A549 (cell line): ENCODE data around the gene KCNJ14. TPM values are rescaled to one million over a fixed set of nuclear protein-coding genes. Genes with fewer than 3 reads are reported as not detected.

Source experiments
- ATAC-seq, 2 experiments: fragments of 200-7000 bp in 1 of 2; fragments of >200 bp in 1 of 2; cut with Nextera tagmentation in 1 of 2; cut with Tn5 transposase in 1 of 2; 3 replicates each; pipeline versions ENCODE4 v1.8.0 to v1.9.1; 2018 to 2020; ENCODE audit warnings: mild to moderate bottlenecking in 1 of 2, moderate library complexity in 1 of 2
- CTCF ChIA-PET: fragments of 300-600 bp; sonication (Branson Sonifier 250); formaldehyde crosslinking; extraction: SDS; loops from one replicate; lab custom pipeline; 2021; ENCODE audit warnings: antibody characterized with exemption, inconsistent platforms; lab: Yijun Ruan, JAX
- POLR2A ChIA-PET: fragments of 350-600 bp; formaldehyde crosslinking; extraction: SDS; loops from one replicate; lab custom pipeline; 2021; ENCODE audit warnings: antibody characterized with exemption, inconsistent platforms; lab: Yijun Ruan, JAX
- DNase-seq, 2 experiments: peaks; one replicate each; pipeline versions ENCODE4 v3.0.0 to v3.0.0-alpha.2; 2011 to 2016; ENCODE audit warnings: low read depth in 1 of 2, low spot score in 1 of 2
- FAIRE-seq: peaks from 2 replicates; lab custom pipeline; 2011; peaks lifted over from hg19 to GRCh38; lab: Jason Lieb, UNC
- H3K27ac ChIP-seq, 2 experiments: fragments of >200 bp; sonication (Bioruptor Twin); formaldehyde crosslinking; 3 replicates each; pipeline ENCODE4 v1.5.1; 2016 to 2017
- H3K4me1 ChIP-seq: fragments of >200 bp; sonication (Bioruptor Twin); formaldehyde crosslinking; 3 replicates; pipeline ENCODE4 v1.6.1; 2016
- H3K4me2 ChIP-seq: fragments of >200 bp; sonication (Bioruptor Twin); formaldehyde crosslinking; 3 replicates; pipeline ENCODE4 v1.6.1; 2016
- H3K4me3 ChIP-seq: fragments of >200 bp; sonication (Bioruptor Twin); formaldehyde crosslinking; 3 replicates; pipeline ENCODE4 v1.5.1; 2016
- H3K9me3 ChIP-seq: fragments of >200 bp; sonication (Bioruptor Twin); formaldehyde crosslinking; 3 replicates; pipeline ENCODE4 v1.6.1; 2016
- CBX8 ChIP-seq: fragments of 200-600 bp; sonication (generic); IDR thresholded peaks from 2 replicates; pipeline ENCODE4 v1.6.1; 2016
- CEBPB ChIP-seq, 2 experiments: fragments of >200 bp in 1 of 2; sonication (Bioruptor Twin) in 1 of 2; formaldehyde crosslinking in 1 of 2; IDR thresholded peaks; 2 replicates each; pipeline ENCODE4 v1.6.1; 2012 to 2016
- CHD2 ChIP-seq: fragments of 150-350 bp; IDR thresholded peaks from 2 replicates; pipeline ENCODE4 v1.6.1; 2014; ENCODE audit warnings: low read length; ENCODE audit not compliant: partially characterized antibody
- EHF ChIP-seq: fragments of 250-450 bp; sonication (Bioruptor Pico); IDR thresholded peaks from 2 replicates; pipeline ENCODE4 v1.5.0; 2020; ENCODE audit warnings: mild to moderate bottlenecking
- ELK1 ChIP-seq: fragments of 150-350 bp; IDR thresholded peaks from 2 replicates; pipeline ENCODE4 v1.6.1; 2014; ENCODE audit warnings: low read depth, mild to moderate bottlenecking, low read length
- EP300 ChIP-seq, 2 experiments: fragments of >200 bp; sonication (Bioruptor Twin); formaldehyde crosslinking; IDR thresholded peaks; 2 replicates in 1 of 2; 3 replicates in 1 of 2; pipeline ENCODE4 v1.6.1; 2016 to 2017
- ESRRA ChIP-seq: fragments of 150-350 bp; IDR thresholded peaks from 2 replicates; pipeline ENCODE4 v1.6.1; 2014; ENCODE audit warnings: mild to moderate bottlenecking, low read length, borderline replicate concordance
- FOXS1 ChIP-seq: fragments of 250-450 bp; sonication (Bioruptor Pico); IDR thresholded peaks from 2 replicates; pipeline ENCODE4 v1.5.0; 2020; ENCODE audit warnings: mild to moderate bottlenecking, moderate library complexity
- HDAC2 ChIP-seq: fragments of 200-600 bp; sonication (generic); IDR thresholded peaks from 2 replicates; pipeline ENCODE4 v1.6.1; 2016
- HEYL ChIP-seq: fragments of 250-450 bp; sonication (Bioruptor Pico); IDR thresholded peaks from 2 replicates; pipeline ENCODE4 v1.8.0; 2021; ENCODE audit warnings: mild to moderate bottlenecking, moderate library complexity
- HOXB13 ChIP-seq: fragments of 250-450 bp; sonication (Bioruptor Pico); IDR thresholded peaks from 2 replicates; pipeline ENCODE4 v1.5.0; 2020; ENCODE audit warnings: low read depth, mild to moderate bottlenecking, moderate library complexity
- JUN ChIP-seq, 2 experiments: fragments of >200 bp; sonication (Bioruptor Twin); formaldehyde crosslinking; IDR thresholded peaks; 2 replicates in 1 of 2; 3 replicates in 1 of 2; pipeline ENCODE4 v1.6.1; 2016 to 2017
- KDM1A ChIP-seq: fragments of 200-600 bp; sonication (generic); IDR thresholded peaks from 2 replicates; pipeline ENCODE4 v1.6.1; 2016; ENCODE audit warnings: low read depth, mild to moderate bottlenecking
- KDM5A ChIP-seq: fragments of 200-600 bp; sonication (generic); IDR thresholded peaks from 2 replicates; pipeline ENCODE4 v1.6.1; 2016; ENCODE audit warnings: antibody characterized with exemption, mild to moderate bottlenecking
- MAZ ChIP-seq: fragments of 150-350 bp; IDR thresholded peaks from 2 replicates; pipeline ENCODE4 v1.6.1; 2014; ENCODE audit warnings: antibody characterized with exemption, low read depth, low read length, borderline replicate concordance
- NPAS2 ChIP-seq: fragments of 250-450 bp; sonication (Bioruptor Pico); IDR thresholded peaks from 2 replicates; pipeline ENCODE4 v1.8.0; 2022; ENCODE audit warnings: mild to moderate bottlenecking, moderate library complexity, borderline replicate concordance
- PBX3 ChIP-seq: IDR thresholded peaks from 2 replicates; pipeline ENCODE4 v1.6.1; 2012
- POLR2A ChIP-seq: IDR thresholded peaks from 2 replicates; pipeline ENCODE4 v1.6.1; 2012; ENCODE audit warnings: mild to moderate bottlenecking, low read length
- RAD21 ChIP-seq, 2 experiments: fragments of >200 bp in 1 of 2; sonication (Bioruptor Twin) in 1 of 2; formaldehyde crosslinking in 1 of 2; IDR thresholded peaks in 1 of 2; conservative IDR thresholded peaks in 1 of 2; 2 replicates in 1 of 2; 3 replicates in 1 of 2; pipeline ENCODE4 v1.6.1; 2012 to 2018; ENCODE audit warnings: inconsistent platforms in 1 of 2
- RCOR1 ChIP-seq: fragments of 150-350 bp; IDR thresholded peaks from 2 replicates; pipeline ENCODE4 v1.6.1; 2014; ENCODE audit warnings: antibody characterized with exemption, low read length, low read depth
- RFX5 ChIP-seq: fragments of 450-650 bp; IDR thresholded peaks from 2 replicates; pipeline ENCODE4 v1.7.1; 2014; ENCODE audit warnings: antibody characterized with exemption, mild to moderate bottlenecking, moderate library complexity
- TFCP2L1 ChIP-seq: fragments of 250-450 bp; sonication (Bioruptor Pico); IDR thresholded peaks from 2 replicates; pipeline ENCODE4 v1.5.0; 2021; ENCODE audit warnings: mild to moderate bottlenecking
- USF2 ChIP-seq: fragments of 450-650 bp; IDR thresholded peaks from 2 replicates; pipeline ENCODE4 v1.6.1; 2014; ENCODE audit warnings: antibody characterized with exemption
- ZC3H11A ChIP-seq: fragments of 450-650 bp; IDR thresholded peaks from 2 replicates; pipeline ENCODE4 v1.6.1; 2014; ENCODE audit warnings: antibody characterized with exemption, mild to moderate bottlenecking
- ZFP36 ChIP-seq: fragments of 450-650 bp; IDR thresholded peaks from 2 replicates; pipeline ENCODE4 v1.6.1; 2014; ENCODE audit warnings: borderline replicate concordance; ENCODE audit not compliant: partially characterized antibody
- ZNF302 ChIP-seq: fragments of 250-450 bp; sonication (Bioruptor Pico); IDR thresholded peaks from 2 replicates; pipeline ENCODE4 v1.9.0; 2021; ENCODE audit warnings: inconsistent platforms, mild to moderate bottlenecking, moderate library complexity
- WGBS: methylation state at CpG from one replicate; pipeline ENCODE4 v1.1.6; 2017; ENCODE audit errors: missing lambda C conversion rate; 5-methylcytosine and 5-hydroxymethylcytosine counted together
- polyA plus RNA-seq, 4 experiments: library from polyadenylated mRNA; depleted of rRNA in 3 of 4; stranded (reverse); fragments of >200 nt; fragmentation: RNase III in 1 of 4; extraction: RNeasy Plus Mini Kit Qiagen cat#74134 plus additional on column Dnase treatment in 1 of 4; gene quantifications; 2 replicates in 3 of 4; 3 replicates in 1 of 4; pipeline ENCODE4 v1.2.3, GENCODE V29; 2011 to 2017
- TF ChIP-seq, protein P1 (sequence below): fragments of >200 bp; sonication (Bioruptor Twin); formaldehyde crosslinking; IDR thresholded peaks from 3 replicates; pipeline ENCODE4 v1.5.1; 2016
- TF ChIP-seq, protein P2 (sequence below): fragments of 250-450 bp; sonication (Bioruptor Pico); IDR thresholded peaks from 2 replicates; pipeline ENCODE4 v1.5.0; 2021; ENCODE audit warnings: mild to moderate bottlenecking, moderate library complexity, borderline replicate concordance

The KCNJ14 gene
- polyA plus RNA-seq, 2 of the 4 experiments (the other 2 are of a cell fraction) = 1.3 to 1.9 TPM

GRCh38 chr19:48442116-48443035 is 13.0 kb upstream of the KCNJ14 start:
- 96% methylated on average over 78 of the region's 94 CpGs for WGBS
- ChIA-PET CTCF (interaction anchor here (1.0 to 3.0 kb wide), 5 partner anchors 14 to 167 kb away, joined by 3 to 10 read pairs (median 5); partner anchors contain the start of gene KDELR1), POLR2A (no interaction called here)
- no peaks in the 10 kb centered on the region for H3K9me3 ChIP-seq
- no peak for DNase-seq
- no peak overlapping the region for H3K27ac ChIP-seq
- peaks cover 20% of the 10 kb centered on the region for H3K4me1 ChIP-seq
- TF ChIP-seq HDAC2 = no peak
- TF ChIP-seq KDM5A = no peak
- TF ChIP-seq RAD21 (conservative IDR thresholded peaks at IDR 0.05 in 1 of 2, IDR thresholded peaks at IDR 0.05 in 1 of 2) = no peak
- TF ChIP-seq, protein P1, sequence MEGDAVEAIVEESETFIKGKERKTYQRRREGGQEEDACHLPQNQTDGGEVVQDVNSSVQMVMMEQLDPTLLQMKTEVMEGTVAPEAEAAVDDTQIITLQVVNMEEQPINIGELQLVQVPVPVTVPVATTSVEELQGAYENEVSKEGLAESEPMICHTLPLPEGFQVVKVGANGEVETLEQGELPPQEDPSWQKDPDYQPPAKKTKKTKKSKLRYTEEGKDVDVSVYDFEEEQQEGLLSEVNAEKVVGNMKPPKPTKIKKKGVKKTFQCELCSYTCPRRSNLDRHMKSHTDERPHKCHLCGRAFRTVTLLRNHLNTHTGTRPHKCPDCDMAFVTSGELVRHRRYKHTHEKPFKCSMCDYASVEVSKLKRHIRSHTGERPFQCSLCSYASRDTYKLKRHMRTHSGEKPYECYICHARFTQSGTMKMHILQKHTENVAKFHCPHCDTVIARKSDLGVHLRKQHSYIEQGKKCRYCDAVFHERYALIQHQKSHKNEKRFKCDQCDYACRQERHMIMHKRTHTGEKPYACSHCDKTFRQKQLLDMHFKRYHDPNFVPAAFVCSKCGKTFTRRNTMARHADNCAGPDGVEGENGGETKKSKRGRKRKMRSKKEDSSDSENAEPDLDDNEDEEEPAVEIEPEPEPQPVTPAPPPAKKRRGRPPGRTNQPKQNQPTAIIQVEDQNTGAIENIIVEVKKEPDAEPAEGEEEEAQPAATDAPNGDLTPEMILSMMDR = no peak
- TF ChIP-seq, protein P2, sequence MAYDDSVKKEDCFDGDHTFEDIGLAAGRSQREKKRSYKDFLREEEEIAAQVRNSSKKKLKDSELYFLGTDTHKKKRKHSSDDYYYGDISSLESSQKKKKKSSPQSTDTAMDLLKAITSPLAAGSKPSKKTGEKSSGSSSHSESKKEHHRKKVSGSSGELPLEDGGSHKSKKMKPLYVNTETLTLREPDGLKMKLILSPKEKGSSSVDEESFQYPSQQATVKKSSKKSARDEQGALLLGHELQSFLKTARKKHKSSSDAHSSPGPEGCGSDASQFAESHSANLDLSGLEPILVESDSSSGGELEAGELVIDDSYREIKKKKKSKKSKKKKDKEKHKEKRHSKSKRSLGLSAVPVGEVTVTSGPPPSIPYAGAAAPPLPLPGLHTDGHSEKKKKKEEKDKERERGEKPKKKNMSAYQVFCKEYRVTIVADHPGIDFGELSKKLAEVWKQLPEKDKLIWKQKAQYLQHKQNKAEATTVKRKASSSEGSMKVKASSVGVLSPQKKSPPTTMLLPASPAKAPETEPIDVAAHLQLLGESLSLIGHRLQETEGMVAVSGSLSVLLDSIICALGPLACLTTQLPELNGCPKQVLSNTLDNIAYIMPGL (CRISPR knock-in tag) = no peak
- TF ChIP-seq ZC3H11A = no peak
- TF ChIP-seq CEBPB (IDR thresholded peaks at IDR 0.05) = no peak
- TF ChIP-seq JUN (IDR thresholded peaks at IDR 0.05) = no peak
- TF ChIP-seq RCOR1 = no peak
- TF ChIP-seq HEYL (CRISPR knock-in tag) = no peak
- no peak for TF ChIP-seq FOXS1 (CRISPR knock-in tag)
- no peak for TF ChIP-seq NPAS2 (CRISPR knock-in tag)
- TF ChIP-seq ZFP36 = no peak
- no peak for TF ChIP-seq POLR2A
- no peak for TF ChIP-seq CBX8
- no peak for TF ChIP-seq ZNF302
- no peak for ATAC-seq
- no peak overlapping the region for H3K4me3 ChIP-seq
- no peak for FAIRE-seq
- H3K4me2 ChIP-seq = no peak overlapping the region

DNA sequence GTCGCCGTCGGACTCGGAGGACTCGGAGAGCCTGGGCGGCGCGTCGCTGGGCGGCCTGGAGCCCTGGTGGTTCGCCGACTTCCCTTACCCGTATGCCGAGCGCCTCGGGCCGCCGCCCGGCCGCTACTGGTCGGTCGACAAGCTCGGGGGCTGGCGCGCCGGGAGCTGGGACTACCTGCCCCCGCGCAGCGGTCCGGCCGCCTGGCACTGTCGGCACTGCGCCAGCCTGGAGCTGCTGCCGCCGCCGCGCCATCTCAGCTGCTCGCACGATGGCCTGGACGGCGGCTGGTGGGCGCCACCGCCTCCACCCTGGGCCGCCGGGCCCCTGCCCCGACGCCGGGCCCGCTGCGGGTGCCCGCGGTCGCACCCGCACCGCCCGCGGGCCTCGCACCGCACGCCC is 12.1 kb upstream of the KCNJ14 start:
- peaks cover 23% of the 10 kb centered on the region for H3K4me1 ChIP-seq
- no peak overlapping the region for H3K4me2 ChIP-seq
- no peak for DNase-seq
- CTCF ChIA-PET = interaction anchor here (0.8 to 4.6 kb wide), 4 partner anchors 8 to 141 kb away, joined by 5 to 30 read pairs (median 16); no protein-coding TSS in a partner anchor
- H3K27ac ChIP-seq = no peak overlapping the region
- no peak for FAIRE-seq
- H3K9me3 ChIP-seq = no peaks in the 10 kb centered on the region
- no peak for TF ChIP-seq MAZ
- no peak for TF ChIP-seq EHF
- no peak for TF ChIP-seq HDAC2
- no peak for TF ChIP-seq TFCP2L1
- TF ChIP-seq EP300 (IDR thresholded peaks at IDR 0.05) = no peak
- no peak for TF ChIP-seq USF2
- no peak for TF ChIP-seq ESRRA
- no peak for TF ChIP-seq RFX5
- TF ChIP-seq CHD2 = no peak
- no peak for TF ChIP-seq KDM1A
- TF ChIP-seq ELK1 = no peak
- no peak for TF ChIP-seq PBX3
- no peak for TF ChIP-seq HOXB13 (CRISPR knock-in tag)
- no peak for TF ChIP-seq RAD21 (conservative IDR thresholded peaks at IDR 0.05 in 1 of 2, IDR thresholded peaks at IDR 0.05 in 1 of 2)
- TF ChIP-seq, all 56 proteins: peak for 0
- H3K4me3 ChIP-seq = no peak overlapping the region
- WGBS = 97% methylated on average over 41 of the region's 60 CpGs
- ATAC-seq = no peak
- POLR2A ChIA-PET = no interaction called here
